ENCODE results near the gene OGDH.

OGDH gene

DNA sequence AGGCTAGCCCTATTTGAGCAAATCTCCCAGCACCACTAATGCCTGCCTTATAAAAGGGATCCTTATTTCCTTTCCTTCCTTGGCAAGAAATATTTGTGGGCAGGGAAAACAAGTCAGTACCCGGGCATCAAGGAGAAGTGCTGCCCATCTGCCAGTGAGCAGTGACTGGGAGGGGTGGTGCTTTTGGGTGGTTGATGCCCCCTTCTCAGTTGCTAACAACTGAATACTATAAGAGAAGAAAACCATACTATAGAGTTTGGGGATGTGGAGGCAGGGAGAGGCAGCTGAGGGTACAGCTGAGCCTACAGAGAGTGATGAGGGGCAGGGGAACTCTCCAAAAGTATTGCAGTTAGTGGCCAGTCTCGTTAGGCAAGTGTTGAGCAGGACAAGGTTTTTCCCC is 39.3 kb downstream of the OGDH start:
- TF ChIP-seq, protein P1, sequence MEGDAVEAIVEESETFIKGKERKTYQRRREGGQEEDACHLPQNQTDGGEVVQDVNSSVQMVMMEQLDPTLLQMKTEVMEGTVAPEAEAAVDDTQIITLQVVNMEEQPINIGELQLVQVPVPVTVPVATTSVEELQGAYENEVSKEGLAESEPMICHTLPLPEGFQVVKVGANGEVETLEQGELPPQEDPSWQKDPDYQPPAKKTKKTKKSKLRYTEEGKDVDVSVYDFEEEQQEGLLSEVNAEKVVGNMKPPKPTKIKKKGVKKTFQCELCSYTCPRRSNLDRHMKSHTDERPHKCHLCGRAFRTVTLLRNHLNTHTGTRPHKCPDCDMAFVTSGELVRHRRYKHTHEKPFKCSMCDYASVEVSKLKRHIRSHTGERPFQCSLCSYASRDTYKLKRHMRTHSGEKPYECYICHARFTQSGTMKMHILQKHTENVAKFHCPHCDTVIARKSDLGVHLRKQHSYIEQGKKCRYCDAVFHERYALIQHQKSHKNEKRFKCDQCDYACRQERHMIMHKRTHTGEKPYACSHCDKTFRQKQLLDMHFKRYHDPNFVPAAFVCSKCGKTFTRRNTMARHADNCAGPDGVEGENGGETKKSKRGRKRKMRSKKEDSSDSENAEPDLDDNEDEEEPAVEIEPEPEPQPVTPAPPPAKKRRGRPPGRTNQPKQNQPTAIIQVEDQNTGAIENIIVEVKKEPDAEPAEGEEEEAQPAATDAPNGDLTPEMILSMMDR (conservative IDR thresholded peaks at IDR 0.05), result no peak
- no peak for TF ChIP-seq ZFX (IDR thresholded peaks at IDR 0.05)
- no peak overlapping the region for H3K27ac ChIP-seq

DNA sequence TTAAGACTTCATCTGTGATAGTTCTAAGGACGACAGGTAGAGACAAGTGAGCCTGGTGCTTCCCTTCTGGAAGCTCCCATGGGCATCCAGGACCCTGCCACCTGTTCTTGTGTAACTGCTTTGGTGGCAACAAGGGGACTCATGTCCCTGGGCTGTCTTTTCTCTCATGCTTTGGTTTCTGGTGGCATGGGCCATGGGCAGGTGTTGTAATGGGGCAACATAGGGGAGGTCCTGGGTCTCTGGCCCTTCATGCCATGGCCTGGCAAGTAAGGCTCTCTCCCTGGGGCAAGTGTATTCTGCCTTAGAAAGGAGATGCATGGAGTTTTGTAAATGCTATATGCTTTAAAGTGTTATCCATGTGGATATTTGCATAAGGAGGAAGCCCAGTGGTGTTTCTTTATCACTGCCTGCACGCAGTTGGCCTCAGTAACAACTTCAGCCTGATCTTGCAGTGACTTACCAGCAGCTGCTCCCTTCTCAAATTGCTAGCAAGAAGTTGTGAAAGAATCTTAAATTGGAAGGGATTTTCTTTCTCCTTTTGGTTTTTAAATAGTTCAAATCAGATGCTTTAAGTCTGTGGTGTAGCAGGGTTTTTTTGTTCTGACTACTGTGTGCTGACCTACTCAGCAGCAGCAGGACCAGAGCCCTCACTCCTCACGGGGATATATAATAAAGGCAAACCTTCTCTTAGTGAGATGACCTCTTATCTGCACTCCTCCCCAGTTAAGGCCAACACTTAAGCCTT is 39.9 kb downstream of the OGDH start:
- TF ChIP-seq ZFX (IDR thresholded peaks at IDR 0.05), result no peak
- TF ChIP-seq, protein P1 (conservative IDR thresholded peaks at IDR 0.05), result no peak
- H3K27ac ChIP-seq, result no peak overlapping the region

DNA sequence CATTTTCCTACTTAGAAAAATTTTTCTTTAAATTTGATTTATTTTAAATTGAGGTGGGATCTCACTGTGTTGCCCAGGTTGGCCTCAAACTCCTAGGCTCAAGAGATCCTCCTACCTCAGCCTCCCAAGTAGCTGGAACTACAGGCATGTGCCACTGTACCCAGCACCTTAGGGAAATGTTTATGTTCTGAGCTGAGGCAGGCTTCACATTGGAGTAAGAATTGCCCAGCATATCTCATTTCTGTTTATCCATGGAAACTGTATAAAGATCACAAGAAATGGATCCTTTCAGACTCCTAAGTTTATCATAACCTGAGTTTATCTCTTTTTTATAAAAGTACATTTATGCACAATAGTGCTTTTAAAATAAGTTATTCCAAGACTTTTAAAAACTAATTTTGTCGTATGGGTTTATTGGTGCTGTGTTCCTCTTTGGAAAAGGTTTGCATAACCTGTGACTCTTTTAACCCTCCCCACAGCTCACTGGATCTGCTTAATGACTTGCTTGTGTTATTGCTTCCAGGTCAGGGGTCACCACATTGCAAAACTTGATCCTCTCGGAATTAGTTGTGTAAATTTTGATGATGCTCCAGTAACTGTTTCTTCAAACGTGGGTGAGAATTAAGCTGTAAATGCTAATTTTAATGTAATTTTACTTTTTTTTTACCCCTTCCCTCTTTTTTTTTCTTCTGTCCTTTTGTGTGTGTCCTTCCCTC is 40.7 kb downstream of the OGDH start:
- no peak for TF ChIP-seq ZFX (IDR thresholded peaks at IDR 0.05)
- TF ChIP-seq, protein P1 (conservative IDR thresholded peaks at IDR 0.05), result no peak

DNA sequence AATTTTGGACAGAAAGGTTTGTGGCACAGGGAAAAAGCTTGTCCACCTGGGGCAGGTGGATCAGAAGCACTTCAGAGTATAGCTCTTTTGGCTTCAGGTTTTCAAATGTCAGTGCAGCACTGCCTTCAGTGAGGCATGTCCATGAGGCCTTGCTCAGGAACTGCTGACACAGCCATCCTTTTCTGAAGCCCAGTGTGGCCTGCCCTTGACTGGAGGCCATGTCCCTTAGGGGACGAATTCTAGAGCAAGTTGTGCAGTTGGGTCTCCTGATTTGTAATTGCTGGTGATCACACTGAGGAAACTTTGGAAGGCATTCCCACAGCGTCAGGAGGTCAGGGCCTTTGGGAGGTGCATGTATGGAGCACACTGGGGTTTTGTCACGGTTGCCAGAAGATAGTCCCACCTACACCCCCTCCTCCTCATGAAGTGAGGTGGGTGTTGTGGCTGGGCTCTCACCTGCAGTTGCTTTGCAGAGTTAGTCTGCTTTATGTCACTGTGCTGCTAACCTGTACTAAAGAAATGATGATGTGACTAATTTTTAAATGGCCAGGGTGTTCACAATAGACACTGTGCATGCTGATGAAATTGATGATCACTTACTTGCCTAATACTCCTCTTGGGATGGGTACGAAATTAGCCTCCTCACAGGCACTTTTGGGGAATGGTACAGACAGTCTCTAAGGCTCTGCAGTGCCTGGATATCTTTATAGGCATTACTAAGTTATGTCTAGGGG is 41.7 kb downstream of the OGDH start:
- no peak for TF ChIP-seq ZFX (IDR thresholded peaks at IDR 0.05)
- TF ChIP-seq, protein P1 (conservative IDR thresholded peaks at IDR 0.05), result no peak
- H3K27ac ChIP-seq, result no peak overlapping the region

More for the DNA sequence above, 40.7 kb downstream of the OGDH start:
- H3K27ac ChIP-seq, result no peak overlapping the region

DNA sequence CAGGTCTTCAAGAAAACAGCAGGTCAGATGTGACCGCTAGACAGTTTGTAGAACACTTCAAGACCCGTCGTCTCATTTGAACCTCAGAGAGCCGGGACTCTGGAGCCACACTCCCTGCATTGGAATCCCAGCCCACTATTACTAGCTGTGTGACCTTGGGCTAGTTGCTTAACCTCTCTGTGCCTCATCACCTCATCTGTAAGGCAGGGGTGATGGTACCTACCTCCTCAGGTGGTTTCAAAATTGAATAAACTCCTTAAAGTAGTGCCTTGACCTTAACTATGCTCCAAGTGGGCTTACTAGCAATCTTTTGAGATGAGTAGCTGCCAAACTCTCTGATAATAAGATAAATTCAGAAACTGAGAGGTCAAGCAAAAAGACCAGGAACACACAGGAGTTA is 43.8 kb downstream of the OGDH start:
- TF ChIP-seq, protein P1 (conservative IDR thresholded peaks at IDR 0.05), result no peak
- TF ChIP-seq ZFX (IDR thresholded peaks at IDR 0.05), result no peak
- H3K27ac ChIP-seq, result no peak overlapping the region

- TF ChIP-seq, protein P1 (conservative IDR thresholded peaks at IDR 0.05), result no peak
- no peak for TF ChIP-seq ZFX (IDR thresholded peaks at IDR 0.05)
- H3K27ac ChIP-seq, result no peak overlapping the region
Observed at GRCh38 chr7:44650772-44651171, 44.3 kb downstream of the OGDH start.

- TF ChIP-seq, protein P1 (conservative IDR thresholded peaks at IDR 0.05), result no peak
- TF ChIP-seq ZFX (IDR thresholded peaks at IDR 0.05), result no peak
- H3K27ac ChIP-seq, result no peak overlapping the region
Observed at GRCh38 chr7:44652535-44652934, 46.1 kb downstream of the OGDH start.
